Testis (tissue), 3 donors: ENCODE data around the gene EDNRB. TPM values are rescaled to one million over a fixed set of nuclear protein-coding genes. Genes with fewer than 3 reads are reported as not detected.

ENCODE experiments used
- DNase-seq: peaks from one replicate; pipeline ENCODE4 v3.0.0-alpha.2; 2019
- H3K27ac ChIP-seq, 2 donors: fragments of 200-600 bp; sonication (generic); one replicate each; pipeline ENCODE4 v1.5.1; 2019
- H3K27me3 ChIP-seq: fragments of 200-600 bp; sonication (generic); one replicate; pipeline ENCODE4 v1.5.1; 2019
- H3K36me3 ChIP-seq: fragments of 200-600 bp; sonication (generic); one replicate; pipeline ENCODE4 v1.5.1; 2017; ENCODE audit warnings: low read depth; ENCODE audit errors: missing control alignments
- H3K4me1 ChIP-seq: fragments of 200-600 bp; sonication (generic); one replicate; pipeline ENCODE4 v1.5.1; 2019
- H3K4me3 ChIP-seq, 2 donors: fragments of 200-600 bp; sonication (generic); one replicate each; pipeline ENCODE4 v1.5.1; 2017 to 2019
- H3K9me3 ChIP-seq: fragments of 200-600 bp; sonication (generic); one replicate; pipeline ENCODE4 v1.5.1; 2017
- CTCF ChIP-seq, 3 experiments: fragments of 450-650 bp in 2 of 3; fragments of 200-600 bp in 1 of 3; sonication (generic) in 1 of 3; IDR thresholded peaks; one replicate each; pipeline ENCODE4 v1.5.1; 2016 to 2019; ENCODE audit warnings: antibody characterized with exemption in 3 of 3, mild to moderate bottlenecking in 2 of 3, moderate library complexity in 1 of 3
- POLR2A ChIP-seq: fragments of 450-650 bp; IDR thresholded peaks from one replicate; pipeline ENCODE4 v1.6.1; 2017; ENCODE audit warnings: antibody characterized with exemption, mild to moderate bottlenecking, moderate library complexity
- WGBS, 2 donors: methylation state at CpG; one replicate each; pipeline ENCODE4 v1.1.5; 2018; 5-methylcytosine and 5-hydroxymethylcytosine counted together
- intact Hi-C: fragments of 100-400 bp; cut with DNase I; formaldehyde crosslinking; loops from one replicate; pipeline ENCODE4 v1.15.1; 2023; ENCODE audit warnings: low total_unique reads
- polyA plus RNA-seq: library from polyadenylated mRNA; stranded (reverse); fragments of 350-450 nt; fragmentation: Illumina TruSeq; extraction: RNeasy Lipid Tissue Mini Kit (QIAGEN cat#74804); gene quantifications from one replicate; pipeline ENCODE4 v1.2.3, GENCODE V29; 2014; ENCODE audit warnings: low read depth, low replicate concordance; ENCODE audit not compliant: insufficient read depth
- total RNA-seq, 2 donors: library from RNA; depleted of rRNA; stranded (reverse); fragments of >200 nt; gene quantifications; one replicate each; pipeline ENCODE4 v1.2.3, GENCODE V29; 2016

Gene EDNRB
- total and polyA plus RNA-seq, 3 donors from 2014 or later = 3.5 to 5.9 (median 4.6) TPM

GRCh38 chr13:77894743-77895142, 23.9 kb downstream of the EDNRB start:
- Histone ChIP-seq H3K4me1 (no peaks in the 10 kb centered on the region), H3K36me3 (no peaks in the 10 kb centered on the region), H3K4me3 (no peak overlapping the region), H3K9me3 (no peaks in the 10 kb centered on the region), H3K27ac (no peak overlapping the region), H3K27me3 (no peaks in the 10 kb centered on the region)
- WGBS, 2 donors = 53 to 58% methylated on average over 3 of the region's 3 CpGs
- intact Hi-C loops = no loop called here
- no peak for DNase-seq
- TF ChIP-seq CTCF (IDR thresholded peaks at IDR 0.05) (no peak), POLR2A (no peak)

DNA sequence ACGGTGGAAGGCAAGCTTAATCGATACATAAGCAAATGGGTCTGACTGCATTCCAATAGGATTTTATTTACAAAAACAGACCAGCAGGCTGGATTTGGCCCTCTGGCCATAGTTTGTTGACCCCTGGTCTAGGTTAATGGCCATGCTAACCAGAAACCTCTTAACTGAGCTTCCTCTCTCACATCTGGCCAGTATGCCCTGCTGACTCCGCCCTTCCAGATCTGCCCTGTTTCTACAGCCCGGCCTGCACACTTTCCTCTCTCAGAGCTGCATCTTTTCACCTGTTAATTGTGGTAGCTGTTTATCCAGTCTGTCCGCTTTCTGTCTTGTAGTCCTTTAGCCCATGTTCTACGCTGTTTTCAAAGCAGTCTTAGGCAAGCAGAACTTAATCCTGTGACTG, 25.6 kb downstream of the EDNRB start:
- Histone ChIP-seq H3K27ac (no peak overlapping the region), H3K4me1 (no peaks in the 10 kb centered on the region), H3K36me3 (no peaks in the 10 kb centered on the region), H3K27me3 (no peaks in the 10 kb centered on the region), H3K4me3 (no peak overlapping the region), H3K9me3 (no peaks in the 10 kb centered on the region)
- no peak for TF ChIP-seq POLR2A
- no peak for TF ChIP-seq CTCF (IDR thresholded peaks at IDR 0.05)
- intact Hi-C loops = no loop called here
- whole genome bisulfite sequencing, 2 donors = 94 to 96% methylated on average over 6 of the region's 6 CpGs
- no peak for DNase-seq

GRCh38 chr13:77892491-77892890, 26.1 kb downstream of the EDNRB start:
- no peaks in the 10 kb centered on the region for H3K9me3 ChIP-seq
- H3K36me3 ChIP-seq = no peaks in the 10 kb centered on the region
- H3K4me1 ChIP-seq = no peaks in the 10 kb centered on the region
- no peak for DNase-seq
- no peak overlapping the region for H3K27ac ChIP-seq
- TF ChIP-seq CTCF (IDR thresholded peaks at IDR 0.05) = no peak
- TF ChIP-seq POLR2A = no peak
- H3K27me3 ChIP-seq = no peaks in the 10 kb centered on the region
- intact Hi-C loops = no loop called here
- no peak overlapping the region for H3K4me3 ChIP-seq

GRCh38 chr13:77891486-77891885, 27.1 kb downstream of the EDNRB start:
- 79 to 85% methylated on average over 2 of the region's 2 CpGs for WGBS, 2 donors
- DNase-seq = no peak
- intact Hi-C loops = no loop called here
- Histone ChIP-seq H3K27ac (no peak overlapping the region), H3K4me1 (no peaks in the 10 kb centered on the region), H3K36me3 (no peaks in the 10 kb centered on the region), H3K9me3 (no peaks in the 10 kb centered on the region), H3K27me3 (no peaks in the 10 kb centered on the region), H3K4me3 (no peak overlapping the region)
- TF ChIP-seq POLR2A (no peak), CTCF (IDR thresholded peaks at IDR 0.05) (no peak)

GRCh38 chr13:77891041-77891440, 27.6 kb downstream of the EDNRB start:
- no peaks in the 10 kb centered on the region for H3K27me3 ChIP-seq
- intact Hi-C loops = no loop called here
- H3K4me3 ChIP-seq = no peak overlapping the region
- no peaks in the 10 kb centered on the region for H3K4me1 ChIP-seq
- H3K27ac ChIP-seq = no peak overlapping the region
- no peaks in the 10 kb centered on the region for H3K9me3 ChIP-seq
- no peak for DNase-seq
- 75 to 82% methylated on average over 1 of the region's 1 CpG for WGBS, 2 donors
- TF ChIP-seq CTCF (IDR thresholded peaks at IDR 0.05) (no peak), POLR2A (no peak)
- H3K36me3 ChIP-seq = no peaks in the 10 kb centered on the region
